Sciatic nerve (tissue), 2 donors: ENCODE results near the gene TENT5C. TPM values are rescaled to one million over a fixed set of nuclear protein-coding genes. Genes with fewer than 3 reads are reported as not detected.

Experiments used
- ATAC-seq: fragments of 200-7000 bp; cut with Tn5 transposase; one replicate; pipeline ENCODE4 v1.9.1; 2020; ENCODE audit warnings: mild to moderate bottlenecking, moderate library complexity
- DNase-seq: peaks from one replicate; pipeline ENCODE4 v3.0.0-alpha.2; 2020; ENCODE audit warnings: low spot score
- intact Hi-C: fragments of 100-400 bp; cut with DNase I; formaldehyde crosslinking; loops from one replicate; pipeline ENCODE4 v1.14.2; 2022
- total RNA-seq: library from RNA; stranded (reverse); fragmentation: NEBNext Ultra II Directional; extraction: Animal tissue kit (Norgen Biotek cat#: 25700); gene quantifications from one replicate; pipeline ENCODE4 v1.2.1, GENCODE V29; 2021
- donor health status: DM: no; HTN: no; CAD: no.
- donor health status: DM: no; HTN: no; CAD: no.

The TENT5C gene
- total RNA-seq, 1 donor from 2014 or later: 37.0 TPM

DNA sequence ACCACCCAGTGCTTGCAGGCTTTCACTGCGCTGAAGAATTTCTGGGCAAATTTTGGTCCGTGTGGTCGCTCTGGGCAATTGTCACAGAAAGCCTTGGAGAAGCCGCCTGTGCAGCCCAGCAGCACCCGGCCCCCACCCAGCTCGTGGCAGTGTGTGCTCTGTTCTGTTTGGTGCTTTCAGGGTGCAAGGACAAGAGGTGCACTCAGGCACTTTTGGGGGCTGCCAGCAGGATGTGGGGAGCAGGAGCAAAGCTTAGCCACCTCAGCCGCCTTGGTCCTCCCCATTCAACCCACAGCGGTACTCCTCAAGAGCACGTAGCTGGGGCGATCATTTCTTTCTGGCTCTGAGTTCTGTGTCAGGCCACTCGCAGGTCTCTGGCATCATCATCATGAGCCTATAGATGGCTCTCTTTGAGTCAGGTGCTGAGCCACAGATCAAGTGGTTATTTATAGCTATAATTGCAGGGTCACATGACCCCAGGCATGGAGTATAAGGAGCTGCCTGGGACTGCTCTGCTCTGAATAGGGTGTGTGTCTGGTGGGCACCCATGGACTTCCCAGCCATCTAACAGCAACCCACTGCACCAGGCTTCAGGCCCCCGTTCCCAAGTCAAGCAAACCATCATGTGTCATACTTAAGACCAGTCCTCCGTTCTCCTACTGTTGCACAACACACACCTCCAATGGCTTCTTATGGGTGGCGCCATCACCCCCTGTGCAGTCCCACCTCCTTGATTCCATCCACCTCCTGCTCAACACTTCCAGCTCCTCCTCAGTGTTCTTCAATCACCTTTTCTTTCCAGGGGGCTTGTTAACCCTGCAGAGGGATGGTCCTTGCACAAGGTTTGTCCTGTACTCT is 18.1 kb upstream of the TENT5C start:
- ATAC-seq (no peak), DNase-seq (no peak)
- intact Hi-C loops: no loop called here

DNA sequence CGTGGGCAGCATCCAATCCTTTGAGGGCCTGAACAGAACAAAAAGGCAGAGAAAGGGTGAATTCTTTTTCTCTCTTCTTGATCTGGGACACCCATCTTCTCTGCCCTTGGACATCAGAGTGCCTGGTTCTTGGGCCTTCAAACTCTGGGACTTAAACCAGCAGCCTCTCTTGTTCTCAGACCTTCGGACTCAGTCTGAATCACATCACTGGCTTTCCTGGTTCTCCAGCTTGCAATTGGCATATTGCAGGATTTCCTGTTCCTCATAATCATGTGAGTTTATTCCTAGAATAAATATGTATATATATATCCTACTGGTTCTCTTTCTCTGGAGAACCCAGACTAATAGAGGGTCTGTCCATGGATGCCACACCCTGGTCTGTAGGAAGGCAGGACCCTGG is 16.3 kb upstream of the TENT5C start:
- no peak for DNase-seq
- no peak for ATAC-seq
- intact Hi-C loops: no loop called here

DNA sequence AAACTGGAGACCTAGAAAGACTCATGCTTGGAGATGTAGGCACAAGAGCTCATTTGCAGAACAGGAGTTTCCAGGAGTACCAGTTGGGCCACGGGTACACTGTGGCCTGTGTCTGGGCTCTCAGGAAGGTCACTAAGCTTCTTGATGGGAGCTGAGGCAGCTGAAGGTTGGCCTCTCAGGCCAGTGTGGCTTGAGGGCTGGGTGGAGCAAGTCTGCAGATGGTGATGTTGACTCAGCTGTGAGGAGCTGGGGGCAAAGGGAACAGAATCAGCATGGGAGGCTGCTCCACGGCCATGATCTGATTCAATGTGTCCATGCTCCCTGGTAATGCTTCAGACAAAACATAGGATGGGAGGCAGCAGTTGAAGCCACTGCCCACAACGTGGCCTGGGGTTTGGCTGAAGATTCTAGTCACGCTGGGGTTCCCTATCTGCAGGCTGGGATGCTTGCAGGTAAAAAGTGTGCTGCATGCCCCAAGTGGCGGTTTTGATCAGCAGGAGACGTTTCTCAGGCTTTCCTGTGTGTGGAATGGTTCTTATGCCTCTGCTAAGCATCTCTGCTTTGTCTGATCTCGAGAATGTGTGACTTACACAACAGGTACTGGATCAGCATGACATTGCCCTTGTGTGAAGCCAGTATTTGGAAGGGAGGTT is 15.4 kb upstream of the TENT5C start:
- DNase-seq: no peak
- intact Hi-C loops: no loop called here
- peak; percentile 68 for ATAC-seq

DNA sequence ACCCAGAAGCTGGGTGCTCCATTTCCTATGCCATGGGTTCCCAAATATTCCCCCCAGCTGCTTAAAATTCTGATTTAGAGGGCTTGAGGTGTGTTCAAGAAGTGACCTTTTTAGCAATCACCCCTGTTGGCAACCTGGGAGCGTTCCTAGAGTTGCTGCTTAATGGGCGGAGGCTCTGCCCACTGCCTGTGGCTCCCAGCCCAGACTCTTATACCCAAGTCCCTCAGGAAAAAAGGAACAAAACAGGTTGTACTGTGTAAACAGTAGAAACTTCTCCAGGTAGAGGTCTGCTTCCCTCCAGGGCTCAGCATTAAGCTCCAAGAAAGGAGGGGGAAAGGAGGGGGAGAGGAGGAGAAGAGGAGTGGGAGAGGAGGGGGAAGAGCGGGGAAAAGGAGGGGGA is 14.6 kb upstream of the TENT5C start:
- intact Hi-C loops: no loop called here
- ATAC-seq (no peak), DNase-seq (no peak)

DNA sequence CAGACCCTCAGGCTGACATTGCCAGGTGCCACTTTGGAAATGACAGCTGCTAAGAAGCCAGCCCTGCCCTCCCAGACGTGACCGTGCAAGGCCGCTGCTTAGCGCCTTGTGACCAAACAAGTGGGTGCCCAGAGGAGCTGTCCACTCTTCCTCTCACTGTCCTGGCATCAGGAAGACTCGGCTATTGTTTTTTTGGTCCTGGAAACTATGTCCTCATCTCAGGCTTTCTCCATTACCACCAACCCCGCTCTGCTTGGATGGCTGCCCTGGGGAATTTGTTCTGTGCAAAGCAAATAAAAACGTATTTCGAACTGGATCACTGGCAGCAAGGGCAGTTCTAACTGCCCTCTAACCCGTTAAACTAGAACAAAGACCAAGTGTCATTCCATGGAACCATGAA is 13.7 kb upstream of the TENT5C start:
- DNase-seq: no peak
- intact Hi-C loops: no loop called here
- no peak for ATAC-seq

DNA sequence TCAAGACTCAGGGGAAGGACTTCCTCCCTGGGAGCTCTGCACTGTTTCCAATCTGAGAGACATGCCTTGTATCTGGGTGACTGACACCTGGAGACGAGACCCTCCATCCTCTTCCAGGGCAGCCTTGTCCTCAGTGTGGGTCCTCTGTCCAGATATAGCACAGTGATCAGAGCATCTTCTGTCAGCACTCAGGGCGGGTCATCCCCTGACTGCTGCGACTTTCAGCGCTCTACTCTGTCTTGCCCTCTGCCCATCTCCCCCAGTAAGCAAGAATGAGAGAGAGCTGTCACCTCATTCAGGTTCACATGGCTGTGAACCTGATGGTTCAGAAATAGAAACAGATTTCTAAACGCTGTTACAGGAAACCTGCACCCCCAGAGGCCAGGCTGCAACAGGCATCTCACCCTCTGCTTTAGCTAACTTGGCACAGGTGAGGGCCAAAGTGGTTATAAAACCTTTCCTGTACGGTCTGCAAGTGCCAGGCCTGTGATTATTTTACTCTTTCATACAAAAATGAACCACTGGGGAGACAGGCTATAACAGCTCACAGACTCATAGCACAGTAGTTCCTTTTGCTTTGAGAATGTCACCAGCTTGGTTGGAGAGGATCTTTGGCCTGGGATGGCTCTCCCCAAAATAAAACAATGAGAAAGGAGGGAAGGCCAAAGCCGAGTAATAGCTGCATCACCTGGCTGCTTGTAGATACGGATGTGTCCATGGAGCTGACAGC is 11.4 kb upstream of the TENT5C start:
- DNase-seq (no peak), ATAC-seq (no peak)
- intact Hi-C loops: no loop called here

DNA sequence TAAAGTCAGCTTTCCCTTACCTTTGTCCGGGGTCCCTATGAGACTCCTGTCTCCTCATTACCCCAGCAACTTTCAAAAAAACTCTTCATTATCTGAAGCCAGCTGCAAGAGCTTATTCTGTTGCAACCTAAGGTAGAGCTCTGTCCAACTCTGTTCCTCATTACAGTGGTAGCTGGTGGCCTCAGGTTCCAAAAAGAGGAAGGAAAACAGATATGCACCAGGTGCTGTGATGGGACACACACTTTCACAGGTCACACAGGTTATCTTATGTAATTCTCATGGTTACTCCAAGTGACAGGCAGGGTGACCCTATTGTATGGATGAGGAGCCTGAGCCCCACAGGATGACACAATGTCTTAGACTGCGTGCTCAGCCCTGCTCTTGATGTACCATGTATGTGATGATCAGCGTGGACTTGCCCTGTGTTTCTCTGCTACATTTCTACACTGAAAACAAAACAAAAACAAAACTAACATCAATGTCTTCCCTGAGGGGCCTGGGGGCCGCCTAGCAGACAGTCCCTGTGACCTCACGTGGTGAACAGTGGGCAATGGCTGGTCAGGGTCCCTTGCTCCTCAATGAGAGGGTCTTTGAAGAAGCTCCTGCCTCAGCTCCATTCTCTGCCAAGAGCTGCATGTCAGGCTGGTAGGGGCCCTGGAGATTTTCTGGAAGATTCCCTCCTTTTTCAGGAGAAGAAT is 9.7 kb upstream of the TENT5C start:
- intact Hi-C loops: no loop called here
- ATAC-seq (no peak), DNase-seq (no peak)

DNA sequence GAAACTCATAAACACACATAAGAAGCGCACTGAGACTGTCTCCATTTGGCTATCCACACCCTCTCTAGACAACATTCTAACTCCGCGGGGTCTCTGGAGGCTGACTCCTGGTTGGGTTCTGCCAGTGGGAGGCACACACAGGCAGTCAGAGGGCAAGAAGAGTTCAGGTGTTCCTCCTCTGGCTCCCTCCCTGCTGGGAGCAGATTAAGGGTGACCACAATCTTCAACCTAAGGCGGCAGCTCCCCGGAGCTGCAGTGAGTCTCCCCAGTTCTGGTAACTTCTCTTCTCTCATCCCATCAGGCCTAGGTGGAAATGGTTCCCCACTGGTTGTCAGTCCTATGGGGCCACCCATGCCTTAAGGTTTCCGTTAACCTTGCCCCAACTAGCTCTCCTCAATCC is 7.4 kb upstream of the TENT5C start:
- no peak for DNase-seq
- intact Hi-C loops: no loop called here
- no peak for ATAC-seq

DNA sequence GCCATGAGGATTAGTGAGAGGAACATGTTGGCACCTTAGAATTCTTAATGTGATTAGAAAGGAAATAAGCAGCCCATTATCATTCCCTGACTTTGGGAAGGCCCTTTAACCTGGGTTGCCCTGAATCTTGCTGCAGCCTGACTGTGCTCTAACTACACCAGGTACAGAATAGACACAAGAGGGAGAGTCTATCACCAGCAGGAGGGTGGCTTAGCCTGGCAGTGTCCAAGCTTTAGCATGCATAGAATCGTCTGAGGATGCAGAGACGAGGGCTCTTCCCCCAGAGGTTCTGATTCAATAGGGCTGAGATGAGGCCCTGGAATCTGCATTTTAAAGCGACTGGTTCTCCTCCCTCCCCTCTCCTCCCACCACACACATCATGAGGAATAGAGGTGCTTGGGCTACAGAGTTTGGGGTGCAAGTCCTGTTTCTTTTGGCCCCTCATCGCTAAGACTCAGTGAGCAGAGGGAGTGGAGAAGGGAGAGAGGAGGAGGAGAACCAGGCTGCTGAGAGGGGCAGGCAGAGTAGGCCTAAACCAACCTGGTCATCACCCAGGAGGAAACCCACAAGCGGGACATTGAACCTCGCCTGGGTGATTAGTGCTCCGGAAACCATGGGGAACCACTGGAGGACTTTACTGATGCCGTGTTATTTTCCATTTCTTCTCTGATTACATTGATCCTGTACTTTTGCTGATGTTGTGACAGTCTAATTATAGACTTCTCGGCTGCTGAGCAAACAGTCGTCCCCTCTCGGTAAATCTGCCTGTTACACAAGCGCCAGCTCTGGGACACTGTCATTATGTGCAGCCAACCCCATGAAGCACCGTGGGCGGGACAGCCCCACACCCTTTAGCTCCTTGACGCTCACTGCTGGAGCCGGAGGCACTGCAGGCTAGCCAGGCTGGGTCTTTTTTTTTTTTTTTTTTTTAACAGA is 6.3 kb upstream of the TENT5C start:
- intact Hi-C loops: no loop called here
- ATAC-seq (peak; percentile 80), DNase-seq (no peak)

DNA sequence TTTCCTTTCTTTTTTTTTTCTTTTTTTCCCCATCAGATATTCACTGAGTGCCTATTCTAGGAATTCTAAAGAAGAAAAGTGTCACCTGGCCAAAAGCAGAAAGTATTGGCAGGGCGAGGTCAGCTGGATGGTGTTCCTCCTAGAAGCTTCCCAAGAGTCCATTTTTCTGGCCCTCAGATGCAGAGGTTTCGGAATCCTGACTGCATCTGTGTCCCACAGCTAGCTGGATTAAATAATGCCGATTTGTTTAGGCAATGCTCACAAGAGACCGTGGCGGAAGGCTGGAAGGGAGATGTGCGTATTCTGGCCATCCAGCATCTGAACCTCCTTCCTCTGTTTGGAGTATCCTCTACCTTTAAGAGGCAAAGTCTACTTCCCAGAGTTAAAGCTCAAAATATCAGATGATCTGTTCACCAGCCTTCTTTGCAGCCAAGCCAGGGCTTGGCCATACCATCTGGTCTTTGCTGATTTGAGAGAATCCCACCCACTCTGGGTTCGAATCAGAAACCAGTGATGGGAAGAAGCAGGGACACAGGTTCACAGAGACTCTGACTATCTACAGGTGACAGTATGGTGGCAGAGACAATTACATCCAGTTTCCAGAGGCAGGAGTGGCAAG is 5.4 kb upstream of the TENT5C start:
- DNase-seq: no peak
- peak; percentile 25 for ATAC-seq
- intact Hi-C loops: no loop called here

DNA sequence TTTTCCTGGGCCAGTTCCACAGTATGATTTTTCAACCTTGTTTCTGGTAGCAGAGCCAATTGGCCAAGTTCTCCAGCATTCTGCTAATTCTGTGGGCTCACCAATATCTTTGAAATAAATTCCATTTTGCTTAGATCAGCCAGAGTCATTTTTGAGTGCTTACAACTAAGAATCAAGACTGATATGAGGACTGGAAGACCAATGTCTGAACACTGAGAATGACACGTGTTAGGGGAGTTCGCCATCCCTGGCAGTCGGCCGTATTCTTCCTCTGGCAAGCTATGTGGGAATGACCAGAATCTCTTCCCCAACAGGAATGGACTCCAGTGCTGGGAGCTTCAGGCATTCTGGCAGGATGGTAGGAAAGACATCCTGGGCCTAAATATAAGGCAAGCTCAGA is 4.9 kb upstream of the TENT5C start:
- intact Hi-C loops: no loop called here
- DNase-seq: no peak
- no peak for ATAC-seq

DNA sequence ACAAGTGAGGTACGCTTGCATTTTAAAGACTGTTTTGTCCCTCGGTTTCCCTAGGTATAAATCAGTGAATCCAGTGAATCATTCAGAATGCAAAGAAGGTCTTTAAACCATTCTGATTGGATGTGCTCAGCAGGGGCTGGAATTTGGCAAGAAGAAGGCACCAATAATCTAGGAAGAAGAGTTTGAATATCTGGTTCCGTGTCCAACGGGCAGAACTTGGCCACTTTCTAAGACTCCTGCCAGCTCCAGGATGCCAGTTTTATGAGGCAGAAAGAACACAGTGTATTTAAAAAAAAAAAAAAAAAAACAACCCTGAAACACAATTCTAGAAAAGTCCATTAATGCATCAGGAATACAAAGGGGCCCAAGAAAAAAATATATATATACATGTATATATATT is 3.0 kb upstream of the TENT5C start:
- intact Hi-C loops: no loop called here

DNA sequence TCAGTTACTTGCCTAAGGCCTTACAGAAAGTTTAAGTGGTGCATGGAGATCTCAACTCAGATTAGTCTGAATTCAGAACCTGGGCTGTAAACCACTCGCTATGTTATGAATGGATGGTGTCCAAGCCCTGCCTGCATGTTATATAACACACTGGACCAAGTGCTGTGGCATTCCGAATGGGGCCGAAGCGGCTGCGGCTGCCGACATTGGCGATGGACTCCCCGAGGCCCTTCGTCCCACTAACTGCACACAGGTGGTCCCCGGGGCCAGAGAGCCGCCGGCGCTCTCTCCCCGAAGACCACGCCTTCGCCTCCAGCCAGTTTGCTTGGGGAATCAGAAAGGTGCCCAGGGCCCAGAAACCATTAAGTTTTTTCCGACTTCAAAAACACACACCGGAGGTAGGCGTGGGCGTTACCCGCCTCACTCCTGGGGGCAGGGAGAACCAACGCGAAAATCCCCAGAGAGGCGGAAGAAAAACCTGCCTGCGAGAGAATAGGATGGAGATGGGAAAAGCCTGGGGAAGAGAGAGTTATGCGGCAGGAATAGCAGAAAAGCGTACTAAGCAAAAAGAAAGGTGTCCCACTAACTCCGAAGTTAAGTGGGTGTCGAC is 579 bp upstream of the TENT5C start:
- intact Hi-C loops: no loop called here
- ATAC-seq: peak; percentile 50
- peak; percentile 74 for DNase-seq

More for the DNA sequence above, 3.0 kb upstream of the TENT5C start:
- DNase-seq (no peak), ATAC-seq (no peak)

DNA sequence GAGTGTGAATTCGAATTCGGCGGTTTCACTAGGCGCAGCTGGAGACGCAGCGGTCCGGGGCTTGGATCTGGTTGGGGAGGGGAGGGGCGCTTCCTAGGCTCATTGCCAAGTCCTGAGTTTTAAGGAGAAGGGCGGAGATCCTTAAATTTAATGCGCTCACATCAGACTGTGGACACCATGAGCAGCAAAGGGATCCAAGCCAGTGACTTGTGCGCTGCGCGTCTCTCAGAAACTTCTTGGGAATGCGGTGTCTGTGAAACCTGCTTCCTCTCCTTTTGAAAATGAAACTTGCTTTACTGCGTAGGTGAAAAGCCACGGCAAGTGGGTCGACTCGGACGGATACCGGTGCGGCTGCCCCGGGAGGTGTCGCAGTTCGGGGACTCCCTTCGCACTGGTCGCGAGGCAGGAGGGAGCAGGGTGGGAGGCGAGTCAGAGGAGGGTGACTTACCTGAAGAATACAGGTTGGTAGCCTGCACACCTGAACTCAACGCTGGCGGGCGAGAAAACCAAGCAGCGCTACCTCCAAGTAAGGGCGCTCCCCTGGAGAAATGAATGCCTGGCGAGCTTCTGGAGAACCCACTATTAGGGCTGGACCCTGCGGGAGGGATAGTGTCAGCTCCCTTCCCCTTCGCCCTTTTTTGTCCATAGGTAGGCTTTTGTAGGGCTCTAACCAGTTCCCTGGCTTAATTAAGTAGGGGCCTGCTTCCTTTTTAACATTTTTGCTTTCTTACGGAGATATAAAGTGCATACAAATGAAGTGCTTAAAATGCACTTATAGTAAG is 992 bp downstream of the TENT5C start:
- DNase-seq (no peak), ATAC-seq (peak; percentile 7)
- intact Hi-C loops: no loop called here

DNA sequence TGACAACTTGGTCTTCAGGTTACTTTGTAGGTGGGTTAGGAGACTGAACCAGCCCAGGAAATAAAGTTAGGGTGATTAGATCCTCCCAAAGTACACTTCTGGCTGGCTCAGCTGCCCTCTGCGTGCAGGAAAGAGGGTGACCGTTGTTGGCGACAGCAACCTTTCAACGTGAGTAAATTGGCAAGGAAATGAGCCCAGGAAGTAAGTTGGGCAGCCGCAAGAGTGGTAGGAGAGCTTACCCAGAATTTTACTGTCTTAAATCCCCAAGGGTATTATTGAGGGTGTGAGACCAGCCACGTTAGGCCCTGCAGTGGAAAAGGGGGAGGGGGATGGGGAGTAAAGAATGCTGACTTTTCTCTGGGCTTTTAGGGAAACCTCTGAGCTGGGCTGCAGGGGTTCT is 1.6 kb downstream of the TENT5C start:
- no peak for ATAC-seq
- intact Hi-C loops: no loop called here
- no peak for DNase-seq

DNA sequence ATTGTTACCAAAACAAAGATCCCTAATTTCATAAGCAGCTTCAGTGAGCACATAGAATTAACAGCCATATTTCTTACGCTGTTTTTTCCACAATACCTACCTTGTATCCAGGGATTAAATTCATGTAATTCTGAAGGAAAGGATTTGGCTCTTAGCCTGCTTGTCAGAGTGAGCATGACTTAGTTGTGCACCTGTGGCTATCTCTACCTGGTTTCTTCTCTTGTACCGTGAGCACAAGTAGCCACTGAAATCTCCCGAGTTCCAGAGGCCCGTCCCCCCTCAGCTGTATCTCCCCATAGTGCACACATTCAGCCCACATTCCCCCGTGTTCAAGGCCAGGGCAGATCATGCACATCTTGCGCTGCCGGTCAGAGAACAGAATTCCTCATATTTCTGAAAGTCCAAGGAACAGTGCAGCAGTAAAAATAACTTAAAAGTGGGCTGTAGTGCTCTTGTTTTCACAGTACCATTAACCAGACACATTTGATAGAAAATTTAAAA is 2.3 kb downstream of the TENT5C start:
- intact Hi-C loops: no loop called here
- no peak for DNase-seq
- ATAC-seq: no peak

DNA sequence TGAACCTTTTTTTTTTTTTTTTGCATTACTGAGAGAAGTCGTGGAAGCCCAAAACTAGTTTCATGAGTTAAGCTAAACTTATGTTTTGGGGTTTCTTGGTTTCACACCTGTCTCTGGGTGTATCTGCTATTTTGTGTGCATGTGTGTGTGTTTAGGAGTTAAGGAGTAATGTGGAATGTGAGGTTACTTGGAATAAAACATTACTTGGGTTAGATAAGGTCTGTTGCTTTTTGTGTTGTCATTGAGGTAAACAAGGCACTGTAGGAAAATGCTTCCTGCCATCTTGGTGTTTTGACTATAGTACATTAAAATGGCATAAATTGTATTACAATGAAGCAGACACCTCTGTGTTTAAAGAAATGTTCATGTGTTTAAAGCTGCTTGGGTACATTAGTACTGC is 2.9 kb downstream of the TENT5C start:
- DNase-seq (no peak), ATAC-seq (no peak)
- intact Hi-C loops: no loop called here
